Hematopoietic multipotent progenitor cell treated with erythropoietin and hydrocortisone succinate and interleukin-3 and kit ligand, for 4 days (in vitro differentiated cells): ENCODE data around the gene TFDP2.
"Not testable (repeated sequence)": the region's sequence is repeated elsewhere in the genome, so short reads cannot be mapped to it uniquely, and the experiment has no call there.

ENCODE experiments used
- DNase-seq: peaks from one replicate; pipeline ENCODE4 v3.0.0-alpha.2; 2015

The TFDP2 gene

DNA sequence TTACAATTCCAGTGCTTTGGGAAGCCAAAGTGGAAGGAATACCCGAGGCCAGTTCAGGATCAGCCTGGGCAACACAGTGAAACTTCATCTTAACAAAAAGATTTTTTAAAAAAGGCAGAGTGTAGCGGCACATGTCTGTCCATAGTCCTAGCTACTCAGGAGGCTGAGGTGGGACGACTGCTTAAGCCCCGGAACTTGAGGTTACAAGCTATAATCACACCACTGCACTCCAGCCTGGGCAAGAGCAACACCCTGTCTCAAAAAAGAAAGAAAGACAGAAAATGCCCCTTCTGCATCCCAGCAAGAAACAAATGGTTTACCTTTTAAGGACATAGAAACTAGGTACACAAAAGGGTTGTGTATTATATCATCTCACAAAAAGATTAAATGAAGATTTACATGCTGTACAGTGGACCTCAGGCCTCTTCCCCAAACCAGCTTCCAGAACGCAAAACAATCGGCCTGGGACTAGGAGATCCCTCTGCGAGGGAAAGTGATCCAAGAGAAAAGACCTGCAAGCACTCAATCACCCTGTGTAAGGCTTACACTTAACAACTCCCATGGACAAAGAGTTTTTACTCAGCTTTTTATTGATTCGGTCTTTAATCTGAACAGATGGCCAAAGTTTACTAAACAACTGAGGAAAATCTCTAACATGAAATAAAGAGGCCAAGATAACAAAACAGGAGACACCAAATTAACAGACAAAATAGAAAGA, 21.2 kb downstream of the TFDP2 start:
- no peak for DNase-seq

DNA sequence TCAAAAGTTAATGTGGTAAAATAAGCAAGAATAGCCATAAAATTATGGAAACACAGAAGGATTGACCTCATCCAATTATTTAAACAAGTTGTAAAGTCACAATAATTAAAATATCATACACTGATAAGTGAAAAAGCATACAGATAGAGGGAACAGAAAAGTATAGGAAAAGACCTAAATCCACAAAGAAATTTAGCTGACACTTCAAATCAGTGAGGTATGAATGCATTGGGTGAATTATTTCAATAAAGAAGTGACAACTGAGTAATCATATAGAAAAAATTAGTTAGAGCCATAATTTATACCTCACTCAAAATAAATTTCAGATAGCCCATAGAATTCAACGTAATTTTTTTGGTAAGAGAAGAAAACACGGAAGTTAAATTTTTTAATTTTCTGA, 25.1 kb downstream of the TFDP2 start:
- DNase-seq: no peak

DNA sequence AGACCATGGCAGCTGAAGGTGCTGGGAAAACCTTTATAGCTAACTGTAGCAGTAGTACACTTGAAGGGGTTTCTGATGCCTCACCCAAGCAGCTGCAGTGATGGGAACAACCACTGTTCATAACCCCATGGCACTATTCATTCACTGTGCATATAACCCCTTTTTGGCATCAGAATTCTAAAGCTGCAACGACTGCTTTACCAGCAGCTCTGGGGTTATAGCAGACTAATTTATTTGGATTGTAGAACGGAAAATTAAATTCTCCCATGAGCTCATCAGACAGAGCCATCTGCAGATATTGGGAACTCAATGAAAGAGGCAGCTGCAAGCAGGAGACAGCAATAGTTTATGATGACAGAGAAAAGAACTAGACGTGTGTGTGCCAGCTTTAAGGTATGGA, 28.6 kb downstream of the TFDP2 start:
- DNase-seq: no peak

DNA sequence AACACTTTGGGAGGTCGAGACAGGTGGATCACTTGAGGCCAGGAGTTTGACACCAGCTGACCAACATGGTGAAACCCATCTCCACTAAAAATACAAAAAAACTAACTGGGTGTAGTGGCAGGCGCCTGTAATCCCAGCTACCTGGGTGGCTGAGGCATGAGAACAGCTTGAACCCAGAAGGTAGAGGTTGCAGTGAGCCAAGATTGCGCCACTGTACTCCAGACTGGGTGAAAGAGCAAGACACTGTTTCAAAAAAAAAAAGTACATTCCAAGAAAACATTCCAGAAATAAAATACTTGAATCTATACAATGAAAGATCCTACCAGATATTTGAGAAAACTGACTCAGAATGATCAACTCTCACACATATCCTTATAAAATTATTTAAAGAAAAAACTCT, 30.4 kb downstream of the TFDP2 start:
- DNase-seq: no peak

DNA sequence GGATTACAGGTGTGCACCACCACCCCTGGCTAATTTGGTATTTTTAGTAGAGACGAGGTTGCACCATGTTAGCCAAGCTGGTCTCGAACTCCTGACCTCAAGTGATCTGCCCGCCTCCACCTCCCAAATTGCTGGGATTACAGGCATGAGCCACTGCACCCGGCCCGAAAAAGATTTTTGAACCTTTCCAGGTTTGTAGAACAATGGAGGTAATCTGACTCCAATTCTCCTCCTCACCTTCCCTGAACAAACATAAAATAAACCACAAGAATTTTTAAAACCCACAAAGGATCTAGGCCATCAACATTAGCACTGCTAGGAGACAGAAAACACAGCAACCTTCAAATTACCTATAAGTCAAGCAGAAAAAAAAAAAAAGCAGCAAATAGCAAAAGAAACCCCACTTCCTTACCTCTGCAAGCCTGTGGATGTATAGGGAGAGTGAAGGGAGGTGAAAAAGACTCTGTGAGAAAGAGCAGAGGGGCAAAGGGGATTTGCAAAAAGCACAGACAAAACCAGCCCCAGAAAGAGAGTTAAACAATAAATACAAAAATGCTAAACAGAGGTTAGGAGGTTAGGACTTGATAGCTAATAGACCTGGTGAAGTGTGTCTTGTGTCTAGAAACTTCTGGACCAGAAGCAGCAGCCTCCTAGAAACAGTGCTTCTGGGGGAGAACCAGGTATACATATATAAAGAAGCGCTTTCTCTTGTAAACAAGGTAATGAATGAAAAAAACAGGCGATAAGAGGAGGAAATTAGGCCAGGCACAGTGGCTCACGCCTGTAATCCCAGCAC, 32.1 kb downstream of the TFDP2 start:
- DNase-seq: no peak

DNA sequence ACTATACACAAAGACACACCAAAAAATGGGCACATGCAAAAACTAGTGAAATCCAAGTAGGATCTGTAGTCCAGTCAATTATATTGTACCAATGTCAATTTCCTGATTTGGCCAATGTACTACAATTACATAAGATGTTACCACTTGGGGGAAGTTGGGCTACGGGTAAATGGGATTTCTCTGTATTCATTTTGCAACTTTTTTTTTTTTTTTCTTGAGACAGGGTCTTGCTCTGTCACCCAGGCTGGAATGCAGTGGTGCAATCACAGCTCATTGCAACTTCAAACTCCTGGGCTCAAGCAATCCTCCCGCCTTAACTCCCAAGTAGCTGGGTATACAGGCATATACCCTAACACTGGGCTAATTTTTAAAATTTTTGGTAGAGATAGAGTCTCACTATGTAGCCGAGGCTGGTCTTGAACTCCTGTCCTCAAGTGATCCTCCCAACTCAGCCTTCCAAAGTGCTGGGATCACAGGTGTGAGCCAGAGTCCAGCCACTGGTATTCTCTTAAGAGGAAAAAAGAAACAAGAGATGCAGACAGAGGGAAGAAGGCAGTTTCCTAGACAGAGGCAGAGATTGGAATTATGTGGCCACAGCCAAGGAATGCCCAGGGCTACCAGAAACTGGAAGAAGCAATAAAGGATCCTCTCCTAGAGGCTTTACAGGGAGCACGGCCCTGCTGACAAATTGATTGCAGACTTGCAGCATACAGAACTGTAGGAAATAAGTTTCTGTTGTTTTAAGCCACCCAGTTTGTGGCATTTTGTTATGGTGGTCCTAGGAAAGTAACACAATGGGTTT, 33.3 kb downstream of the TFDP2 start:
- DNase-seq: peak; percentile 50

DNA sequence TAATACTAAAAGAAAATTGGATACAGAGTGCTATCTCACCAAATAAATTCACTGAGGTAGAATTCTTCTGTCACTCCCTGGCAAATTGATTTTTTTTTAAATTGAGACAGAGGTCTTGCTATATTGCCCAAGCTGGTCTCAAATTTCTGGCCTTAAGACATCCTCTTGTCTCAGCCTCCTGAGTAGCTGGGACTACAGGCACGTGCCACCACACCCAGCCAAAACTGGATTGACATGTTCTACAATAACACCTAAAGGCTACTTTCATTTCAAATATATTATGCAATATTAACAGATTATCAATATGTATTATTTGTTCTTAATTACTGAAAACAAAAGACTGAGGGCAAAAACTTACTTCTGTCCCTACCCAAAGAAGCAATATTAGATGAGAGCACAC, 36.7 kb downstream of the TFDP2 start:
- DNase-seq: no peak

DNA sequence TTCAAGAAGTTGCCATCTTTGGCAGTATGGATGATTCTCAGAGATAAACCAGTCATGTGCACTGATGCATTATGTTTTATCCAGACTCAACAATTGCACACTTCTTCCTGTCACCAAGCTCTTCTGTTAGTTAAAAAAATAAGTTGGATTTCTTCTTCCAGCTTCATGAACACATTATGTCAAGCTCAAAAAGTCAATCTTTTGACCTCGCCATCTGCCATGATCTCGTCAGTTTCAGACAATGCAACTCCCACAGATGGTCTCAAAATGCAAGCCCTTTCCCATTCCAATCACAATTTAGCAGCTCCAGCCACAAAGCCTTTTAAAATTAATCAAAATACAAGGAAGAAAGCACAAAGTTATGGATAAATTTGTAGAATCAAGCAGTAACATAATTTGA, 42.8 kb downstream of the TFDP2 start:
- DNase-seq: no peak

DNA sequence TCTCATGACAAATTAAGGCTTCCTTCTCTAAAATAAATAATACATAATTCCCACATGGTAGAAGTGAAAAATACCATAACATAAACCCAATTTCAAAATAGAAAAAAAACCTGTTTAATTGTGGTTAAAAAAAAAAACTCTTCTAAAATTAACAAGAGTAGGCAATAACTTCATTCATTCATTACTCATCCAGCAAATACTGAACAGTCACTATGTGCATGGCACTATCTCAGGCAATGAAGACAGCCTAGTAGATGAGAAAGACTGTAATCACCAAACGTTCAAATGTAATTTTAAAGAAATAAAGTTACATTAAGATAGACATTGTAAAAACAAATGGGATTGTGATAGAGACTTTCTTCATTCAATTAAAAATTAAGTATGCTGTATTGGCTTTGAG, 43.4 kb downstream of the TFDP2 start:
- no peak for DNase-seq

DNA sequence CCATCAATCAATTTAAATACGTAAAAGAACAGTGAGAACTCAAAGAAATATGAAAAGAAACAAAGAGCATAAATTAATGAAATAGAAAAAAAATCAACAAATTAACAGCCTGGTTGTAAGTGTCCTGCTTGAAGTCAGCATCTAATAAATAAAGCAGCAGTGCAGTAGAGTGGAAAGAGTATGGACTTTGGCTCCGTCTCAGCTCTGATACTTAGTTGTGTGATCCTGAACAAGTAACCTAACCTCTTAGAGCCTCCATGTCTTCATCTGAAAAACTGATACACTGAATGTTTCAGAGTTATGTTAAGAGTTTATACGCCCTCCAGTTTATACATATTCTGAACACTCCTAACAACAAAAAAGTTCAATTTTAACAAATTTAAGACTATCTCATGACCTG, 44.6 kb downstream of the TFDP2 start:
- no peak for DNase-seq

DNA sequence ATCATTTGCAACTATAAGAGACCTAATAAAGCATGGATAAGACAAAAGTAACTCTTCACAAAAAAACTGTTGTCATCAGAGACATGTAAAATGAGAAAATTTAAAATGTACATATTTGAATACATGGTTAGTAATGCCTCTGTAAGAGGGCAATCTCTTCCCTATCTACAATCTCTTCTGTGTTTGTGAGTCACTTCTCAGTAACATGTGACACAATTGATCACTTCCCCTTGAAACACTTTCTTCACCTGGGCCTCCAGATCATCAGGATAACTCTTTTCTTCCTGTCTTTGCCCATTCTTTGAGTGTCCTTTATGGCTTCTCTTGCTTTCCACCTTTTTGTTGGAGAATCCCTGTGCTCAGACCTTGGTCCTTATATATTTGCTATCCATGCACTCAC, 50.4 kb downstream of the TFDP2 start:
- peak; percentile 70 for DNase-seq

DNA sequence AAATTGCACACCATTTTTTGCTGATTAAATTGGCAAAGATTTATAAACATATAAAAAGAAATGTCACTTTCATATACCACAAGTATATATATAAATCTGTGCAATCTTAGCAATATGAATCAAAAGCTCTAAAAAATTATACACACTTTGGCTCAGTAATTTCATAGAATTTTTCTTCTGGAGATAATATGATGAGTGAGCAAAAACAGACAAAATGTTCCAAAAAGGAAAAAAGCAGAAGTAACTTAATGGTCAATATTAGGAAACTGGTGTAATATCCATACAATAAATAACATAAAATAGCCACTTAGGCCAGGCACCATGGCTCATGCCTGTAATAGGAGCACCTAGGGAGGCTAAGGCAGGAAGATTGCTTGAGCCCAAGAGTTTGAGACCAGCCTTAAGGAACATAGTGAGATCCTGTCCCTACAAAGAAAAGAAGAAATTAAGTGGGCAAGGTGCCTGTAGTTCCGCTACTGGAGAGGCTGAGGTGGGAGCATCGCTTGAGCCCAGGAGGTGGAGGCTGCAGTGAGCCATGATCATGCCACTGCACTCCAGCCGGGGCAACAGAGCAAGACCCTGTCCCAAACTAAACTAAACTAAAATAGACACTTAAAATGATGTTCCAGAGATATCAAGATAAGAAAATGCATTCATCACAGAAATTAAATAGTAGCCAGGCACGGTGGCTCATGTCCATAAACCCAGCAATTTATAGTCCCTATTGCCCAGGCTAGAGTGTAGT, 52.1 kb downstream of the TFDP2 start:
- no peak for DNase-seq

DNA sequence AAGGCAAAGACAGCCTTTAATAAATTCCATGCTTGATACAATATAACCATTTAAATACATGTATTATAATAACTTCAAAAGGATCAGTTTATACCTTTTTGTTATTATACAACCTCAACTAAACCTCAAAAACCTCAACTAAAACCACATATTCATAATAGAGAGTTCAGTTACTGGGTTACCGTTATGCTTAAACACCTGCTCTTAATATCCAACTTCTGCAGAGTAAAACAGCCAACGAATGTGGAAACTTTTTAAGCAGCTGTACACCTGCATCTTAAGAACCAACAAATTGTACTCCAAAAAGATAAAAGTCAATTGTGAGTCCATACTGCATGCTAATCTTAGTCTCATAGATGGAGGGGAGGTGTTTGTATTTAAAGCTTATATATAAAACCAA, 53.5 kb downstream of the TFDP2 start:
- DNase-seq: peak; percentile 63

DNA sequence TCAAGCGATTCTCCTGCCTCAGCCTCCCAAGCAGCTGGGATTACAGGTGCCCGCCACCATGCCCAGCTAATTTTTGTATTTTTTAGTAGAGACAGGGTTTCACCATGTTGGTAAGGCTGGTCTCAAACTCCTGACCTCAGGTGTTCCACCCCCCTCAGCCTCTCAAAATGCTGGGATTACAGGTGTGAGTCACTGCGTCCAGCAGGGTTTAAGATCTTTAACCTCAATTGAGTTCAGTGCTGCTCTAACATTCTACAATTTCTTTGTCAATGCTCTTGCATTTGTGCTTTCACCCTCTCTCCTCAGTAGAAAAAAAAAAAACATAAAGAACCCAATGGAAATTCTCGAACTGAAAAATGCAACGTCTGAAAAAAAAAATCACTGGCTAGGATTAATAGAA, 60.4 kb downstream of the TFDP2 start:
- not testable (repeated sequence) for DNase-seq

DNA sequence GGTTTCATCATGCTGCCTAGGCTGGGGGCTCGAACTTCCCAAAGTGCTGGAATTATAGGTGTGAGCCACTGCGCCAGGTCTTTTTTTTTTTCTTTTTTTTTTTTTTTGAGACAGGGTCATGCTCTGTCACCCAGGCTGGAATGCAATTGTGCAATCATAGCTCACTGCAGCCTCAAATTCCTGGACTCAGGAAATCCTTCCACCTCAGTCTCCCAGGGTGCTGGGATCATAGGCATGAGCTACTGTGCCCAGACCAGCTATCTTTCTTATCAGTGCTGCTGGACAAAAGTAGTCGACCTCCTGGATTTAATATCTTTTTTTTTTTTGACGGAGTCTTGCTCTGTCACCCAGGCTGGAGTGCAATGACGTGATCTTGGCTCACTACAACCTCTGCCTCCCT, 60.8 kb downstream of the TFDP2 start:
- DNase-seq: no peak

DNA sequence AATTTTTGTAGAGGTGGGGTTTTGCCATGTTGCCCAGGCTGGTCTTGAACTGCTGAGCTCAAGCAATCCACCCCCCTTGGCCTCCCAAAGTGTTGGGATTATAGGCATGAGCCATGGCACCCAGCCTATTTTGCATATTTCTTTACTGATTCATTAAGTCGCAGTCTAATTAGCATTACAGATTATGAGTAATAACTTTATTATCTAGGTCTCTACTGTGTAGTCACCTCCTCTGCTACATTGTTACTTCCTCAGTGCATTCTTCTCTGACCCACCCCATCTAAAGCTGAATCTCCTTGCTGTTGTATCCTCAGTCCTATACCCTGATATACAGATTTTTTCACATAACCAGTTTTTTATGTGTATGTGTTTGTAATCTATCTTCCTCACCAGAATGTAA, 61.7 kb downstream of the TFDP2 start:
- no peak for DNase-seq

DNA sequence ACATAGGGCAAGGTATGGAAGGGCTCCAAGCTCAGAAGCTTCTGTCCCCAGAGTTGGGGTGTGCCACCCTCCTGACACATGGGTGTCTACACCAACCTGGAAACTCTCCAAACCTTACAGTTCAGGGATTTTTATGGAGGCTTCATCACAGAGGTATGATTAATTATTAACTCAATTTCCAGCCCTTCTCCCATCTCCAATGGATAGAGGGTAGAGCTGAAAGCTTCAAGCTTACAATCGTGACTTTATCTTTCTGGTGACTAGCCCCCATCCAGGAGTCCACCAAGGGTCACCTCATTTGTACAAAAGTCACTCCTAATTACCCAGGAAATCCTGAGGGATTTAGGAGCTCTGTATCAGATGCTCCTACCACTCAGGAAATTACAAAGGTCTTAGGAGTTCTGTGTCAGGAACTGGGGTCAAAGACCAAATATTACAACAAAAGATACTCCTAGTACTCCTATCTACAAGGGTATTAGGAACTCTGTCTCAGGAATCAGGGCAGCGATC, 62.7 kb downstream of the TFDP2 start:
- DNase-seq: no peak

DNA sequence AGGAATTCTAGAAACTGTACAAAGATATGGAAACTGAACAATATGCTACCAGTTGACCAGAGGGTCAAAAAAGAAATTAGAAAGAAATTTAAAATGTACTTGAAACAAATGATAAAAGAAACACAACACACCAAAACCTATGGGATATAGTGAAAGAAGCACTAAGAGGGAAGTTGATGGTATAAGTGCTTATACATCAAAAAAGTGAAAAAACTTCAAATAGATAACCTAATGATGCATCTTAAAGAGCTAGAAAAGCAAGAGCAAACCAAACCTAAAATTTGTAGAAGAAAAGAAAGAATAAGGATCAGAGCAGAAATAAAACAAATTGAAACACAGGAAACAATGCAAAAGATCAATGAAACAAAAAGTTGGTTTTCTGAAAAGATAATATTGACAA, 68.2 kb downstream of the TFDP2 start:
- DNase-seq: no peak

DNA sequence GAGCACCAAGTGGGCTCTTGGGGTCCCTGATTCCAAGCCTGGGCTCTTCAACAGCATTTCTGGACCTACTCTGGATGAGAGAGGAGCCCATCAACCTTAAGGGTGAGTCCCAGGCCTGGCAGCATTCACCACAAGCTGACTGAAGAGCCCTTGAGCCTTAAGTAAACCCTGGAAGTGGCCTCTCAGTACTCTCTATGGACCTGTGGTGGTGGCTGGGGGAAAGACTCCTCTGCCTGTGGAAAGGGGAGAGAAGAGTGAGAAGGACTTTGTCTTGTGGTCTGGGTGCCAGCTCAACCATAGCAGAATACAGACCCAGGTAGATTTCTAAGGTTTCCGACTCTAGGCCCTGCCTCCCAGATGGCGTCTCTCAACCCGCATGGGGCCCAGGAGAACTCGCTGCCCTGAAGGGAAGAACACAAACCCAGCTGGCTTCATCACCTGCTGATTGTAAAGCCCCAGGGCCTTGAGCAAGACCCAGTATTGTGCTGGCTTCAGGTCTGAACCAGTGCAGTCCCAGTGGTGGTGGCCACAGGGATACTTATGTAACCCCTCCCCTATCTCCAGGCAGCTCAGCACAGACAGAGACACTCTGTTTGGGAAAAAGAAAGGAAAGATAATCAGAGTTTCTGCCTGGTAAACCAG, 71.4 kb downstream of the TFDP2 start:
- DNase-seq: no peak

DNA sequence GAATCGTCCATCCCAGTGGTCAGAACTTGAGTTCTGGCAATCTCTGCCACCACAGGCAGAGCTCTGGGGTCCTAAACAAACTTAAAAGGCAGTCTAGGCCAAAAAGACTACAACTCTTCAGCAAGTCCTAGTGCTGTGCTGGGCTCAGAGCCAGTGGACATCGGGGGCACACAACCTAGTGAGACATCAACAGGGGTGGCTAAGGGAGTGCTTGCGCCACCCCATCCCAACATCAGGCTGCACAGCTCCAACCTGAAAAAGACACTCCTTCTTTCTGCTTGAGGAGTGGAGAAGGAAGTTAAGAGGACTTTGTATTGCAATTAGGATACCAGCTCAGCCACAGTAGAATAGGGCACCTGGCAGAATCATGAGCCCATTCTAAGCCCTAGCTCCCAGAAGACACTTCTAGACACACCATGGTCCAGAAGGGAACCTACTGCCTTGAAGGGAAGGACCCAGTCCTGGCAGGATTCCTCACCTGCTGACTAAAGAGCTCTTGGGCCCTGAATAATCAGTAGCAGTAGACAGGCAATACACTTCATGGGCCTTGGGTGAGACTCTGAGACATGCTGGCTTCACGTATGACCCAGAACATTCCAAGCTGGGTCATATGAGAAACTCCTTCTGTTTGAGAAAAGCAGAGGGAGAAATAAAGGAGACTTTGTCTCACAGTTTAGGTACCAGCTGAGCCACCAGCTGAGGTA, 72.0 kb downstream of the TFDP2 start:
- DNase-seq: no peak

DNA sequence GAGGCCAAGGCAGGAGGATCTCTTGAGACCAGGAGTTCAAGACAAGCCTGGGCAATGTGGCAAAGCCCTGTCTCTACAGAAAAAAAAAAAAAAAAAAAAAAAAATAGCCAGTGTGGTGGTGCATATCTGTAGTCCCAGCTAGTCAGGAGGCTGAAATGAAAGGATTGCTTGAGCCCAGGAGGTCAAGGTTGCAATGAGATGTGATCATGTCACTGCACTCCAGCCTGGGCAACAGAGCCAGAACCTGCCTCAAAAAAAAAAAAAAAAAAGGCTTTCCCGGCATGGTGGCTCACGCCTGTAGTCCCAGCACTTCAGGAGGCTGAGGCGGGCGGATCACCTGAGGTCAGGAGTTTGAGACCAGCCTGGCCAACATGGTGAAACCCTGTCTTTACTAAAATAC, 73.7 kb downstream of the TFDP2 start:
- not testable (repeated sequence) for DNase-seq

DNA sequence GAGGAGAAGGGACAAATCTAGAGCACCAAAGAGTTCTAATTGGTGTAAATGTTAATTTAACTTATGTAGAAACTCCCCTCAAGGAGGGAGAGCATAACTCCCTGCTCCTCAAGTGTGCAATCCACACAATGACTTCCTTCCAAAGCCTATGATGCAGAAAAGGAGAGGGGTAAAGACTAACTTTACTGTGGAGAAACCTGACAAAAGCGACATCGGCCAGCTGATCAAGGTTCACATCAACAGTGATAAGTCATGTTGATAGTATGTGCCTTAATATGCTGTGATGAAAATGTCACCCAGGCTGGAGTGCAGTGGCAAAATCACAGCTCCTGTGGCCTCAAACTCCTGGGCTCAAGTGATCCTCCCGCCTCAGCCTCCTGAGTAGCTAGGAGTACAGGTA, 76.5 kb downstream of the TFDP2 start:
- no peak for DNase-seq
